ENCODE results near the gene METTL6.

The METTL6 gene

GRCh38 chr3:15375461-15376000, 51.8 kb downstream of the METTL6 start:
- H3K9me3 ChIP-seq (replicated peaks; ENCODE audit: insufficient read depth, low read length) = no peaks in the 10 kb centered on the region
- TF ChIP-seq CTCF (IDR thresholded peaks at IDR 0.05; ENCODE audit: low read length) (no peak), EZH2phosphoT487 (IDR thresholded peaks at IDR 0.05; ENCODE audit: low read length) (no peak), EZH2 (optimal IDR thresholded peaks at IDR 0.05; ENCODE audit: low read depth, low read length) (no peak)
- no peak overlapping the region for H2AFZ ChIP-seq (ENCODE audit: low read length)

GRCh38 chr3:15372918-15373317, 54.4 kb downstream of the METTL6 start:
- Histone ChIP-seq H3K4me2 (ENCODE audit: low read depth, low read length) (no peak overlapping the region), H3K79me2 (ENCODE audit: low read length) (no peaks in the 10 kb centered on the region), H4K20me1 (ENCODE audit: insufficient read depth, low read length) (no peaks in the 10 kb centered on the region), H3K9ac (ENCODE audit: low read length) (no peak overlapping the region), H3K9me3 (replicated peaks; ENCODE audit: insufficient read depth, low read length) (no peaks in the 10 kb centered on the region), H2AFZ (ENCODE audit: low read length) (no peak overlapping the region), H3K27me3 (replicated peaks; ENCODE audit: insufficient read depth, low read length) (no peaks in the 10 kb centered on the region), H3K4me1 (ENCODE audit: low read length) (peaks cover 2% of the 10 kb centered on the region; the same call in 1 of the 2 replicates), H3F3A (ENCODE audit: insufficient read depth, low read length) (no peaks in the 10 kb centered on the region), H3K36me3 (replicated peaks; ENCODE audit: insufficient read depth, low read length) (no peaks in the 10 kb centered on the region), H3K4me3 (ENCODE audit: low read length) (no peak overlapping the region), H3K27ac (ENCODE audit: low read length) (no peak overlapping the region), H3K9me2 (replicated peaks; ENCODE audit: insufficient read depth, low read length) (no peaks in the 10 kb centered on the region)
- no peak for DNase-seq
- TF ChIP-seq EZH2 (optimal IDR thresholded peaks at IDR 0.05; ENCODE audit: low read depth, low read length) = no peak
- TF ChIP-seq EZH2phosphoT487 (IDR thresholded peaks at IDR 0.05; ENCODE audit: low read length) = no peak
- TF ChIP-seq CTCF (IDR thresholded peaks at IDR 0.05; ENCODE audit: low read length) = no peak

More at GRCh38 chr3:15375461-15376000, 51.8 kb downstream of the METTL6 start:
- no peaks in the 10 kb centered on the region for H3K36me3 ChIP-seq (replicated peaks; ENCODE audit: insufficient read depth, low read length)
- no peaks in the 10 kb centered on the region for H3K79me2 ChIP-seq (ENCODE audit: low read length)
- DNase-seq = no peak
- no peaks in the 10 kb centered on the region for H3F3A ChIP-seq (ENCODE audit: insufficient read depth, low read length)
- no peak overlapping the region for H3K9ac ChIP-seq (ENCODE audit: low read length)
- H3K27me3 ChIP-seq (replicated peaks; ENCODE audit: insufficient read depth, low read length) = no peaks in the 10 kb centered on the region
- peaks cover 3% of the 10 kb centered on the region; the same call in 1 of the 2 replicates for H3K4me1 ChIP-seq (ENCODE audit: low read length)
- H4K20me1 ChIP-seq (ENCODE audit: insufficient read depth, low read length) = no peaks in the 10 kb centered on the region
- H3K27ac ChIP-seq (ENCODE audit: low read length) = no peak overlapping the region
- H3K4me3 ChIP-seq (ENCODE audit: low read length) = no peak overlapping the region
- no peak overlapping the region for H3K4me2 ChIP-seq (ENCODE audit: low read depth, low read length)
- no peaks in the 10 kb centered on the region for H3K9me2 ChIP-seq (replicated peaks; ENCODE audit: insufficient read depth, low read length)

- Histone ChIP-seq H3K27ac (ENCODE audit: low read length) (no peak overlapping the region), H3K4me1 (ENCODE audit: low read length) (no peaks in the 10 kb centered on the region), H3K79me2 (ENCODE audit: low read length) (no peaks in the 10 kb centered on the region), H3K27me3 (replicated peaks; ENCODE audit: insufficient read depth, low read length) (no peaks in the 10 kb centered on the region), H4K20me1 (ENCODE audit: insufficient read depth, low read length) (no peaks in the 10 kb centered on the region), H2AFZ (ENCODE audit: low read length) (no peak overlapping the region), H3K9me2 (replicated peaks; ENCODE audit: insufficient read depth, low read length) (no peaks in the 10 kb centered on the region), H3K36me3 (replicated peaks; ENCODE audit: insufficient read depth, low read length) (no peaks in the 10 kb centered on the region), H3F3A (ENCODE audit: insufficient read depth, low read length) (no peaks in the 10 kb centered on the region), H3K4me3 (ENCODE audit: low read length) (no peak overlapping the region), H3K4me2 (ENCODE audit: low read depth, low read length) (no peak overlapping the region), H3K9ac (ENCODE audit: low read length) (no peak overlapping the region), H3K9me3 (replicated peaks; ENCODE audit: insufficient read depth, low read length) (no peaks in the 10 kb centered on the region)
- TF ChIP-seq CTCF (IDR thresholded peaks at IDR 0.05; ENCODE audit: low read length) (no peak), EZH2phosphoT487 (IDR thresholded peaks at IDR 0.05; ENCODE audit: low read length) (no peak), EZH2 (optimal IDR thresholded peaks at IDR 0.05; ENCODE audit: low read depth, low read length) (no peak)
- no peak for DNase-seq
Observed at GRCh38 chr3:15368561-15369135, 58.7 kb downstream of the METTL6 start.
